ENCODE results near the gene CCDC90B.

The CCDC90B gene

DNA sequence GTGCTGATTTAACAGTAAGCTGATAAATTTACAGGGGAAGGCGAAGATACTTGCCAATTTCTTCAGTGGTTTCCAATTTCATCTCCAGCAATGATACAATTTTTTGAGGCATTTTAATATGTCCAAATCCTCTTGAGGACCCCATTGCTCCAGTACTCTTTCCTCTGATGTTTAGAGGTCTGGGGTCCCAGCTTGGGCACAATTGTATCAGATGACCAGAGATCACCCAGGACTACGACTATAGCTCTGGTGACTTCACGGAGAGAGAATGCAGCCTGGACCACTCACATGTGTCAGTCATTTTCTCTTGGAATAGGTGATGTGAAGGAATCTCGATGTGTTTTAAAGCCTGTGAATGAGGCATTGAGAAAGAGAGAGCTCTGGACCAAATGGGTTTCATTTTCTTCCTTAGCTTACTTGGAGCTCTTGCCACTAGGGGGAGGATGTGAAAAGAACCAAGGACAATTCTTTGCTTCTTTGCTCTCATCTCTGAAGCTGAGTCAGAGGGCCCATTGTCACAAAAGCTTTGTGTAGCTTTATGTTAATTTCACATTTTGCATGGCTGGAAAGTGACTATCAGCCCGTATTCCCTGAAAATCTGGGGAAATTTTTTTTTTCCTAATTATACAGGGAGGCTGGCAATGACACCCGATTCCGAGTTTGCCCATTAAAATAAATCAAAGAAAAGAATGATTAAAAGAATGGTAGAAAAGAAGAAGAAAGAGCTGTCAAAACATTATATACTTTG, 6.7 kb upstream of the CCDC90B start:
- no peak overlapping the region for H3K4me3 ChIP-seq (ENCODE audit: low read depth, low read length)
- TF ChIP-seq, protein P1, sequence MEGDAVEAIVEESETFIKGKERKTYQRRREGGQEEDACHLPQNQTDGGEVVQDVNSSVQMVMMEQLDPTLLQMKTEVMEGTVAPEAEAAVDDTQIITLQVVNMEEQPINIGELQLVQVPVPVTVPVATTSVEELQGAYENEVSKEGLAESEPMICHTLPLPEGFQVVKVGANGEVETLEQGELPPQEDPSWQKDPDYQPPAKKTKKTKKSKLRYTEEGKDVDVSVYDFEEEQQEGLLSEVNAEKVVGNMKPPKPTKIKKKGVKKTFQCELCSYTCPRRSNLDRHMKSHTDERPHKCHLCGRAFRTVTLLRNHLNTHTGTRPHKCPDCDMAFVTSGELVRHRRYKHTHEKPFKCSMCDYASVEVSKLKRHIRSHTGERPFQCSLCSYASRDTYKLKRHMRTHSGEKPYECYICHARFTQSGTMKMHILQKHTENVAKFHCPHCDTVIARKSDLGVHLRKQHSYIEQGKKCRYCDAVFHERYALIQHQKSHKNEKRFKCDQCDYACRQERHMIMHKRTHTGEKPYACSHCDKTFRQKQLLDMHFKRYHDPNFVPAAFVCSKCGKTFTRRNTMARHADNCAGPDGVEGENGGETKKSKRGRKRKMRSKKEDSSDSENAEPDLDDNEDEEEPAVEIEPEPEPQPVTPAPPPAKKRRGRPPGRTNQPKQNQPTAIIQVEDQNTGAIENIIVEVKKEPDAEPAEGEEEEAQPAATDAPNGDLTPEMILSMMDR (IDR thresholded peaks at IDR 0.05; ENCODE audit: low read depth, low read length) = peak; percentile 85
- in situ Hi-C loops (cut with HindIII; ENCODE audit: low sequenced_read_pairs) = no loop called here
- peak; percentile 67 for DNase-seq (ENCODE audit: low read depth, low spot score)

DNA sequence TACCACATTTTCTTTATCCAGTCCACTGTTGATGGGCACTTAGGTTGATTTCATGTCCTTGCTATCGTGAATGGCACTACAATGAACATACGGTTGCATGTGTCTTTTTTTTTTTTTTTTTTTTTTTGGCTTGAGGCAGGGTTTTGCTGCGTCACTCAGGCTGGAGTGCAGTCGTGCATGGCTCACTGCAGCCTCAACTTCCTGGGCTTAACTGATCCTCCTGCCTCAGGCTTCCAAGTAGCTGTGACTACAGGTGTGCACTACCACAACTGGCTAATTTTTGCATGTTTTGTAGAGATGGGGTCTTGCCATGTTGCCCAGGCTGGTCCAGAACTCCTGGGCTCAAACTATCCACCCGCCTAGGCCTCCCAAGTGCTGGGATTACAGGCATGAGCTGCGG, 1.5 kb upstream of the CCDC90B start:
- DNase-seq (ENCODE audit: low read depth, low spot score) = no peak
- TF ChIP-seq, protein P1 (IDR thresholded peaks at IDR 0.05; ENCODE audit: low read depth, low read length) = no peak
- in situ Hi-C loops (cut with HindIII; ENCODE audit: low sequenced_read_pairs) = no loop called here

DNA sequence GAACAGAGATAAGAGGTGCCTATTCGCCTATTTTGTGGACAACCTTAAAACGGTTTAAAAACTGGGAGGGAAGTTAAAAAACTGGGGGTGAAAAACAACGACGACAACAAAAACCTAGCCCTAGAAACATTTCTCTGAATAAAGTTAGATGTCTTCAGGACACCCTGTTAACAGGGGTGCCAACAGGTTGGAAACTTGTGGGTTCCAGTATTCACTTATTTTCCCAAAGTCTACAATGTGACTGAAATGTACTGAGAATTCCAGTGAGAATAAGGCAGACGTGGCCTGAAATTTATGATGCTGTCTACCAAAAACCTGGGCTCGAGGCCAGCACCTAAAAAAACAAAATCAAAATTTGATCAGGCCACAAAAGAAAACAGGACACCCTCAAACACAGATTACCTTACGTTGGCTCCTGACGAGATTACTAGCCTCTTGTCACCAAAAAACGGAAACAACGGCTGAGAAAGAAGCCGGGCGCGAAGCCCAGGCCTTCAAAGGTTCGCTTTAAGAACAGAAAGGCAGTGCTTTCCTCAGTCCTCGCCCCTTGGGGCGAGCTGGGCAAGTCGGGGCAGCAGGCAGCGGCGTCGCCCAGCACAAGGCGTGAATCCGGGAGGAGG, 906 bp downstream of the CCDC90B start:
- DNase-seq (ENCODE audit: low read depth, low spot score) = no peak
- peak overlapping the region; percentile 81 for H3K4me3 ChIP-seq (ENCODE audit: low read depth, low read length)
- in situ Hi-C loops (cut with HindIII; ENCODE audit: low sequenced_read_pairs) = no loop called here
- TF ChIP-seq, protein P1 (IDR thresholded peaks at IDR 0.05; ENCODE audit: low read depth, low read length) = no peak

More for the DNA sequence above, 1.5 kb upstream of the CCDC90B start:
- H3K4me3 ChIP-seq (ENCODE audit: low read depth, low read length) = no peak overlapping the region

DNA sequence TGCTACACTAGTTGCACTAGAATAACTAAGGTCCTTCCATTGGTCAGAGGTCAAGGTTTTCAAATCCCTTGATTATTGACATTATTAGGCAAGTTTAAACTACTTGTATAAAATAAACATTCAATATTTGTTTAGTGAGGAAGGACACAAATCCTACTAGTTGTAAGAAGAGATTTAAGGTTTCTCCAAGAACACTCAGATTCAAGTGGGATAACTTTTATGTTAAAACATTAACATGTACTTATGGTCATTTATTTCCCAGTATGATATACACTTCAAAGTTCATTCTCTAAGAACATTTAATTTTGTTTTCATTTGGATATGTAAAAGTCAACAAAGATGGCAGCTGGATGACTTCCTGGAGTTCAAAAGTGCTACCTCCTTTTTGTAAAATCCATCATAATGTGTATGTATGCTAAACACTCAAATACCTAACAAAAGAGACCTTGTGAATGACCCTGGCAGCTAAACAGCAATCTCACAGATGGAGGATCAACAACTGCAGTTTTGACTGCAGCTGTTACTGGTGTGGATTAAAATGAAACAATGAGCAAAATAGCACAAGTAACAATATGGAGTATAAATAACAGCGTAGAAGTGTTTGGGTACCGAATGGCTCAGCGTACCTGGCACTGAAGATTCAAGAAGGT, 1.5 kb downstream of the CCDC90B start:
- TF ChIP-seq, protein P1 (IDR thresholded peaks at IDR 0.05; ENCODE audit: low read depth, low read length) = no peak
- peak overlapping the region; percentile 81 for H3K4me3 ChIP-seq (ENCODE audit: low read depth, low read length)
- no peak for DNase-seq (ENCODE audit: low read depth, low spot score)
- in situ Hi-C loops (cut with HindIII; ENCODE audit: low sequenced_read_pairs) = no loop called here

DNA sequence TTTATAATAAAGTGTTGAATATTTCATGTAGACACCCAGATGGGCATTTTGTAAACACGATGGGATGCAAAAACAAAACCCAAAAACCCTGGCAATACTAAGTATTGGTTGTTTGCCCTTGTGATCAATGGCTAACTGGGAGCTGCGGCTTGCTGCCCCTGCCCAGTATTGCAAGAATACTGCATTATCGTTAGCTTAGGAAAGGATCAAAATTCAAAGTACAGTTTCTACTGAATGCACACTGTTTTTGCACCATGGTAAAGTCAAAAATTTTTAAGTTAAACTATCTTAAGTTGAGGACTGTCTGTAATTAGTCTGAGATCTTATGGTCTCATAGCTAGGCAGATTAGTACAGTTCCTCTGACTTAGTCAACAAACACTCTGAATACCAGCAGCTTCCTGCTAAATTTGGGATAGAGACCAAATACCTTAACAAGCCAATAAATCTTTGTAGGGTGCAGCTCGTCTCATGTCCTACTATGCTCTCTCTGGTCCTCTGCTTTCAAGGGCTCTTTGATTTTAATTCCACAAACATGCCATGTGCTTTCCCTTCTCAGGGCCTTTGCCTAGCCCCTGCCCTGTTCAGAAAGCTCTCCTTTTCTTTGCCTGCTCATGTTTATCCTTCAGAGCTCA, 4.0 kb downstream of the CCDC90B start:
- in situ Hi-C loops (cut with HindIII; ENCODE audit: low sequenced_read_pairs) = no loop called here
- TF ChIP-seq, protein P1 (IDR thresholded peaks at IDR 0.05; ENCODE audit: low read depth, low read length) = no peak
- DNase-seq (ENCODE audit: low read depth, low spot score) = no peak
- H3K4me3 ChIP-seq (ENCODE audit: low read depth, low read length) = no peak overlapping the region

DNA sequence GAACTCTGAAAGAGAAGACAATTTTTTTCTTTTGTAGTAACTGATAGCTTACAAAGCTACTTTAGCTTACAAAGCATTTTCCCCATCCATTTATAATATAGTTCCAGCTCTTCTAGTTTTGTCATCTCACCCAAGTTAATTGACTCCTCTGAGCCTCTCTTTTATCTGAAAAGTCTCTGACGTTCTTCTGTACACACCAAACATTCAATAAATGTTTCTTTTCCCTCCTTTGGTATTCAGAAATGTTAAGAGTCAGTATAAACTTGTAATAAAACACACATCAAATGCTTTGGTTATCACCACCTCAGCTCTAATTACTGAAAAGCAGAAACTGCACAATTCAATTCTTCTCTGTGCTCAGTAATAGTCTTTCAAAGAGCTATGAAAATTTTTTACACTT, 5.9 kb downstream of the CCDC90B start:
- in situ Hi-C loops (cut with HindIII; ENCODE audit: low sequenced_read_pairs) = no loop called here
- DNase-seq (ENCODE audit: low read depth, low spot score) = peak; percentile 37

More for the DNA sequence above, 5.9 kb downstream of the CCDC90B start:
- TF ChIP-seq, protein P1 (IDR thresholded peaks at IDR 0.05; ENCODE audit: low read depth, low read length) = no peak
- H3K4me3 ChIP-seq (ENCODE audit: low read depth, low read length) = no peak overlapping the region
